GM18951 (cell line): ENCODE data around the gene GM2A.
"Not testable (repeated sequence)": the region's sequence is repeated elsewhere in the genome, so short reads cannot be mapped to it uniquely, and the experiment has no call there.

Experiments used
- POLR2A ChIP-seq: IDR thresholded peaks from 4 replicates; pipeline ENCODE4 v1.6.1; 2011; ENCODE audit warnings: mild to moderate bottlenecking; ENCODE audit not compliant: insufficient read length, insufficient read depth; ENCODE audit errors: extremely low read depth
- in situ Hi-C: fragments of 300-500 bp; cut with MboI; formaldehyde crosslinking; loops from one replicate; pipeline ENCODE4 v1.12.0; 2022; ENCODE audit warnings: low sequenced_read_pairs, mixed read lengths, inconsistent platforms; ENCODE audit not compliant: unreplicated experiment

Gene GM2A

GRCh38 chr5:151295791-151296477 is 42.9 kb downstream of the GM2A start:
- no peak for TF ChIP-seq POLR2A
- in situ Hi-C loops: no loop called here

- in situ Hi-C loops: no loop called here
- no peak for TF ChIP-seq POLR2A
Measured at GRCh38 chr5:151296478-151296830, 43.5 kb downstream of the GM2A start.

GRCh38 chr5:151296974-151297373 is 44.0 kb downstream of the GM2A start:
- in situ Hi-C loops: no loop called here
- no peak for TF ChIP-seq POLR2A

GRCh38 chr5:151298063-151298855 is 45.3 kb downstream of the GM2A start:
- in situ Hi-C loops: no loop called here

GRCh38 chr5:151303666-151304065 is 50.7 kb downstream of the GM2A start, which contains the start of gene SLC36A3:
Gene SLC36A3 (minus strand): TSS chr5:151303766. CDS start chr5:151303354, 412 bp downstream.
- no peak for TF ChIP-seq POLR2A

More at GRCh38 chr5:151298063-151298855, 45.3 kb downstream of the GM2A start:
- no peak for TF ChIP-seq POLR2A

GRCh38 chr5:151309266-151309665 is 56.3 kb downstream of the GM2A start:
- in situ Hi-C loops: not testable (repeated sequence)

More at GRCh38 chr5:151303666-151304065, 50.7 kb downstream of the GM2A start, which contains the start of gene SLC36A3:
- in situ Hi-C loops: no loop called here

GRCh38 chr5:151309821-151310220 is 56.8 kb downstream of the GM2A start:
- in situ Hi-C loops: not testable (repeated sequence)

GRCh38 chr5:151310932-151311331 is 57.9 kb downstream of the GM2A start:
- in situ Hi-C loops: no loop called here
- no peak for TF ChIP-seq POLR2A

- in situ Hi-C loops: no loop called here
- TF ChIP-seq POLR2A: no peak
Measured at GRCh38 chr5:151312756-151313324, 59.9 kb downstream of the GM2A start.

- TF ChIP-seq POLR2A: no peak
- in situ Hi-C loops: no loop called here
Measured at GRCh38 chr5:151313357-151313756, 60.4 kb downstream of the GM2A start.

GRCh38 chr5:151315998-151316597 is 63.1 kb downstream of the GM2A start:
- in situ Hi-C loops: no loop called here
- no peak for TF ChIP-seq POLR2A

GRCh38 chr5:151317871-151318270 is 64.9 kb downstream of the GM2A start:
- in situ Hi-C loops: no loop called here
- no peak for TF ChIP-seq POLR2A
